HG03457 (cell line): ENCODE results near the gene IL21R.

Experiments used
- ATAC-seq: cut with Tn5 transposase; IDR thresholded peaks from one replicate; pipeline ENCODE4 v1.9.1; 2021; ENCODE audit warnings: moderate number of reproducible peaks; ENCODE audit not compliant: unreplicated experiment

IL21R gene

DNA sequence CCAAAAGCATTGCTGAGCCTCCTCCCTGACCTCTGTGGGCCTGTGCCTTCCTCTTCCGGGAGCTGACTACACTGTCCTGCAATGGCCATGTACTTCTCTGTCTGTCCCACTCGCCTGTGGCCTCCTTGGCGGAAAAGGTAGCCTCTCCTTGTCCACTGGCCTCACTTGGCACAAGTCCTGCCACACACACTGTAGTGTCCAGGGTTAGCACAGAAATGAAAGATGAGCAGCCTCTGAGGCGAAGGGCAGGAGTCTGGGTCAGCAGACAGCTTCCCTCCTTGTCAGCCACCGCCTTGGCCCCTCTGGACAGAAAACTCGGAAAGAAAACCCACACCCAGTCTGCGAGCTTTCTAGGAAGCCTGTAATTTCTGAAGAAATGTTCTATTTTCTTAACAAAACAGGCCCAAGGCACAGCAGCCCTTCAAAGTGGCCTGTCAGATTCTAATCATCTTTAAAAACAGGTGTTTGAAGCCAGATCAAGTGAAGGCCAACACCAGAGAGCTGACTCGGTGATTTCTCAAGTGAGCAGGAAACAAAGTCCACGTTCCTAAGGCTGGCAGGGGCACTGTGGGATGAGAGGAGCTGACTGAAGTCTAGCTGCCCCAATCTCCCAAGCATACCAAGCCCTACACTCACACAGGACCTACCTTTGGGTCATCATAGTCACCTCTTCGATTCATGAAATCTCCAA is 80.6 kb downstream of the IL21R start:
- no peak for ATAC-seq

DNA sequence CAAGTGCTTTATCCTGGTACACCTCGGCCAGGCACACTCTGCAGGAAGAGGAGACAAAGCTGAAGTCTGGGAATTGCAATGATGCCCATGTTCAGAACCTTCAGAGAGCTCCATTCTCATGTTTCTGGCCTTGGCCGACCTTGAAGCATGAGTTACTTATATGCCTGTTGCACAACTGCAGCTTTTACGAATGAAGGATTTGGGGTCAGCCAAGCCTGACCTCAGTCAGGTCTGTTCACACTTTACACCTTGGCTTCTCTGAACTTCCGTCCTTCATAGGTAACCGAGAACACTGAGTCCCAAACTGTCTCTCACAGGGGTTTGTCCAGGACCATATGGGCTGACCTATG is 81.1 kb downstream of the IL21R start:
- ATAC-seq, result no peak

DNA sequence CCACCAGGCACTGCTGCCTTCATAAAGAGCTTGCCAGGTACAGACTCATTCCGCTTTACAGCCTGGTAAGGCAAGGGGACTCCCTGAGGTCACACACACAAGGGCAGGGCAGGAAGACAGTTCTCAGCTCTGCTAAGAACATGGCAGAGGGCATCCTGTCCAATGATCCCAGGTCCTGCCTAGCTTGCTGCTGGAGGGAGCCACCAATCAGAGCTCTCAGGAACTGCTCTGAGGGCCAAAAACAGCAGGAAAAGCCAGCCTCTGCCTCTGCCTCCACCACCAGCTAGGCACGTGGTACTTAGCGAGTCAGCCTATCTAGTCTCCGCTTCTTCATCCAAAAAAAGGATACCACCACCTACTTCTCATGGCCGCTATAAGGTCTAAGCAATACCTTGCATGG is 81.7 kb downstream of the IL21R start:
- ATAC-seq, result no peak

DNA sequence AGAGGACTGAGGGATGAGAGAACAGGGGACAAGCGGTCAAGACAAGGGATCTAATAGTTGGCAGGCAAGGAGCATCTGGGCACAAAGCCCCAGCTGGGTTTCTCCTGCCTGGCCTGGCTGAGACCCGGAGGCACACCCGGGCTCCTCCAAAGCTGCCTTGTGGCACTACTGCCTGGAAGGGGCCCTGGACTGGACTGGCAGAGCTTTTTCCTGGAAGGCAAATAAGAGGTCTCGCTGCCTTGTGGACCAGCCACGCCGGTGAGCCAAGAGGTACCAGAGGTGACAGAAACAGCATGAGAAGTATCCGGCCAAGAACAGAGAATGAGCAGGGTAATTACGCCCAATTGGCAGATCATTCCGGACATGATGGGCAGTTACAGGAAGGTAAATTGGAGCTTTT is 83.2 kb downstream of the IL21R start:
- no peak for ATAC-seq

DNA sequence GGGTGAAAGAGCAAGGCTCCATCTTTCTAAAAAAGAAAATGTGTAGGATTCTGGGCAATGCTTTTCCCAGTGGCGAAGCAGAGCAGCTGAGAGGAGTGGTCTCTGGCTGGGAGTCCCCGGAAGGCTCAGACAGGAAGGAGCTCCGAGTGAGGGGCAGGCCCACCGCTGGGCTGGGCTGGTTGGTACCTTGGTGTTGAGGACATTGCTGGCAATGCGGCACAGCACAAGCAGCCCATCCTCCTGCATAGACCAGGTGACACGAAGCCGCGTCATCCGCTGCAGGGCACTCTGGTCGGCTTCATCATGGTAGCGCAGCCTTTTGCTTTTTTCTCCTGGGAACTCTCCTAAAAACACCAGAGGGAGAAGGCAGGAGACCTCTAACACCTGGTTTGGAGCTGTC is 83.8 kb downstream of the IL21R start:
- ATAC-seq, result no peak

DNA sequence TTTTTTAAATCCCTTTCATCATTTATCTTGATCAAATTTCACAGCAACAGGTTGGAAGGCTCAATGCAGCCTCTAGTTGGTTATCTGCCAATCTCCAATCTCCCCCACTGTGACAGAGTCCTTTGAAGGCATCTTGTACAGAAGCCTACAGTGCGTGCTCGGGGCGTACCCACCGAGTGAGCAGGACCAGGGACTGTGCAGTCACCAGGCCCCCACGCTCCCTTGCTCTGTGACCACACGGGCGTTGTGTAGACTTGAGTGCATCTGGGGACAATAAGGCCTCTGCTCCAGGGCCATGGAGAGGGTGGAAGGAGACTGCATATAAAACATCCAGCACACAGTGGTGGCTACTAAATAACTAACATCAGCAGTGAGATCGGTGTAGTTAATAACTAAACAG is 84.4 kb downstream of the IL21R start:
- ATAC-seq, result no peak

DNA sequence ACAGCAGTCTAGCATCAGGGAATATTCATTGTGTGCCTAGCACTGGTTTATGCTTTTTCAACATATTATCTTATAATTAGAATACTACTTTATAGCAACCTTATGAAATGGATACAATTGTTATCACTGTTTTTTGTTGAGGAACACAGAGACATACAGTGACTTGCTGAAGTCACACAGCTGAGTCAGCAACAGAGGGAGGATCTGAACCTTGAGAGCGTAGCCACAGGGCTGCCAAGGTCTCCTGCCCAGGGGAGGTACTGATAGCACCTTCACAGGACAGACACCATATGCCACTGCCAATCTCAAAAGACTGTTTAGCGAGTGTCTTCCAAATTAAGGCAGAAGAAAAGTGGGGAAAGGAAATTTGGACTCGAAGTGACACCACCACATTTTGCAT is 84.8 kb downstream of the IL21R start:
- ATAC-seq, result no peak

DNA sequence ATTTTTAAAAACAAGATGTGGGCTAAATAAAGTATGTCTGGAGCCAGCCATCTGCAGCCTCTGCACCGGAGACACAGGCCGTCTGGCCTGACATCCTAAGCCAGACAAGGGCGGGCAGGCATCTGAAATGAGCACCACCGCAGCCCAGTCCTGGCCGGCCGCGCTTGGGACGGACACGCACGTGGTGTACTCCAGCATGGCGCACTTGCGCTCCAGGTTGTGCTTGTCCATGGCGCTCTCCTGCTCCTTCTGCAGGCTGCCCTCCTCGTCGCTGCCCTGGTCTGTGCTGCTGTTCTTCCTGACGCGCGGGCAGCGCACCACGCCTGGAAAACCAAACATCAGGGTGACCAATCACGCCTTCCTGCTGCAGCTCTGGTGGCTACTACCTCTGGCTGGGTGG is 87.4 kb downstream of the IL21R start:
- ATAC-seq, result no peak

DNA sequence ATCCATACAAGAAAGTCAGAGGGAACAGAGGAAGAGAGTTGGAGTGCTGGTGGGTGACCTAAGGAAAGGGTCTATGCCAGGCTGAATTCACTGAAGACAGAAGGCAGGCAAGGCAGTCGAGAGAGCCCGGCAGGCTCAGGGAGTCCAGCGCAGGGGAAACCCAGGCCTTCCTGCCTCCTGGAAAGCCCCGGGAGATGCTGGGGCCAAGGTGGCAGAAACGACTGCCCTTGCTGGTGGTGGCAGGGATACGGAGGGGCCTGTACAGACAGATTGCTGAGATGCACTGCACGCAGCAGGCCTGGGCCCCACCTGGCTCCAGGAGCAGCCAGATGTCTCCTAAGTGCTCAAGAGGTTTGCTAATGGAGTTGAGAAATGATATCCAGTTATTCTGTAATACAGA is 87.9 kb downstream of the IL21R start:
- no peak for ATAC-seq

DNA sequence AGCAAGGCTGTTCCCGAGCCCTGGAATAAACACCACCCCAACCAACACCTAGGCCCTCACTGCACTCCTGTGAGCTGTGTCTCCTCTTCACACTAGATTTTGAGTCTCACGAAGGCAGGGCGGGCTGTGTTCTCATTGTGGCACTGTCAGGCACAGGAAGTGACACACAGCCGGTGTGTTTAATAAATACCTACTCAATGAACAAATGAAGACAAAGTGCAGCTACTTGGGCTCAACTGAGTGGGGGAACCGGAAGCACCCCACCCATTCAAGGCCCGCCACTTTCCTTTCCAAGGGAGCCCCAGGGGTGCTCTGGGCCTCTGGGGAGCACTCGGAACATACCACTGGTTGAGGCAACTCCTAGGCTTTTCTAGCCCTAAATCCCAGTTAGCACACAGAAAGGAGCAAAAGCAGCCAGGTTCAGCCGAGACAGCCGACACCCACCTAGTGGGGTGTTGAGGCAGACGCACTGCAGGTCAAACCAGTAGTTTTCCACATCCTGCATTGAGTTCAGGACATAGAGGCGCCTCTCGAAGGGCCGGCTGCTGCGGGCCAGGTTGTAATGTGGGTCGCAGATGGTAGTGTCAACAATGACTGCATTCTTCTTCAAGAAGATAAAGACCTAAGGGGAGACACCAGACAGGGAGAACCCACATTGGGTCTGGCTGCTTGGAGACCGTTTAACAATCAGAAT is 90.1 kb downstream of the IL21R start:
- no peak for ATAC-seq

DNA sequence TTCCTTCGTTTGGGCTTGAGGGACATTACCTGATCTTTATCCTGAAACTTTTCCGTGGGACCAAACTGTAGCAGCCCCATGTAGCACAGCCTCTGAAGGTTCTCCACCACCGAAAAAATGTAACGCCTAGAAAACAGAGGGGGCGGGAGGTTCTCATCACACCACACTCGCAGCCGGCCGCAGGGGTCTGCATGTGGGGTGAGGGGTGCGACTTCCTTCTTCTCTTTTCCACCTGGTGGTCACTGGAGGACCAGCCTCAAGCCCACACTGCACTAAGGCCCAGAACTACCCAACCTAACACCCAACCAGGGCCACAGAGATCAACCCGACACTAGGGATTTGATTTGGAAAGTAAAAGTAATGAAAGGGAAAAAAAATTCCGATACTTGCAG is 90.6 kb downstream of the IL21R start:
- ATAC-seq, result no peak

DNA sequence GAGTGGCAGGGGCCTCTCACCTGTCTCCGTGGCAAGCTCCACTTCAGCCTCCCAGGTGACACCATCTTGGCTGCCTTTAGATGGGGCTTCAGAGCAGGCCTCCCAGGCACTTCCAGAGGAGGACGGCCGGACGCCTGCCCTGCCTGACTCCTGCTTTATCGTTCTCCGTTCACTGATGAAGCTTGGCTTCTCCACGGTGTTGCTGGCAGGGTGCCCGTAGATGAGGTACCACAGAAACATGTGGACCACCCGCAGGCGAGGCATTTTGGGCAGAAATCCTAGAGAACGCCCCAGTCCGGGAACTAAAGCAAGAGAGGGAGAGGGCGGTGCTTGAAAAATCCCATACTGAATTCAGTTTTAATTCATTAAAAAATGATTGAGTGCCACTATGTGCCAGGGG is 93.2 kb downstream of the IL21R start:
- ATAC-seq, result no peak

DNA sequence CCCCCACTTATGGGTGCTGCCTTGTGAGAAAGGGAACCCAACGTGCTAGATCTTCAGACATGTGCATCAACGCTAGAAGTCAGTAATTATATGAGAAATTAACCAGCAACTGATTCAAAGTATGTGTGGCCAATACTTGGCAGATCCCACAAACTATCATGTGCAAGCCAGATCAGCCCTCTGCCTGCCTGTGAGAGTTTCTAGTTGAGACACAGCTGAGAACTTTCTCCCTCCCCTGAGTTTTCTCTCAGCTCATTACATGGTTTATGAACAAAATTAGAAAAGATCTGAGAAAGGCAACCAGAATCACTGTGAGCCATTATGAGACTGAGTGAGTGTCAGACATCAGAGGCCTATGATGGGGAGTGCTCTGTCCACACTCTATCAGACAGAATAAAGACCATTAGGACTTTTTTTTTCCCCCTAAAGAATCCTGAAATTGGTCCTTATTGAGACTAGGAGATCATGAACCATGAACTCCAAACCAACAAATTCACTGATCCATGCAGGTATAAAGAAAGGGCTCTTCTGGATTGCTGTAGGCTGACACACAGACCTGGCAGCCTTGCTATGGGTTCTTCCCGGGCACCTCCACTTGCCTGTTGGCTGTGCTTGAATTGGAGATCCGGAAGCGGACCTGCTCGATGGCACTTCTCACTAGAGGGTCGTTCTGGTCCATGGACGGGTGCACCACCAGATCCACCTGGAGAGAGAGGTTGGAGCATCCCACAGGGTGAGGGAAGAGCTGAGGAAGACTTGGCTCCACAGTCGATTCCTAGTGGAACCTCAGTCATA is 96.3 kb downstream of the IL21R start:
- no peak for ATAC-seq

DNA sequence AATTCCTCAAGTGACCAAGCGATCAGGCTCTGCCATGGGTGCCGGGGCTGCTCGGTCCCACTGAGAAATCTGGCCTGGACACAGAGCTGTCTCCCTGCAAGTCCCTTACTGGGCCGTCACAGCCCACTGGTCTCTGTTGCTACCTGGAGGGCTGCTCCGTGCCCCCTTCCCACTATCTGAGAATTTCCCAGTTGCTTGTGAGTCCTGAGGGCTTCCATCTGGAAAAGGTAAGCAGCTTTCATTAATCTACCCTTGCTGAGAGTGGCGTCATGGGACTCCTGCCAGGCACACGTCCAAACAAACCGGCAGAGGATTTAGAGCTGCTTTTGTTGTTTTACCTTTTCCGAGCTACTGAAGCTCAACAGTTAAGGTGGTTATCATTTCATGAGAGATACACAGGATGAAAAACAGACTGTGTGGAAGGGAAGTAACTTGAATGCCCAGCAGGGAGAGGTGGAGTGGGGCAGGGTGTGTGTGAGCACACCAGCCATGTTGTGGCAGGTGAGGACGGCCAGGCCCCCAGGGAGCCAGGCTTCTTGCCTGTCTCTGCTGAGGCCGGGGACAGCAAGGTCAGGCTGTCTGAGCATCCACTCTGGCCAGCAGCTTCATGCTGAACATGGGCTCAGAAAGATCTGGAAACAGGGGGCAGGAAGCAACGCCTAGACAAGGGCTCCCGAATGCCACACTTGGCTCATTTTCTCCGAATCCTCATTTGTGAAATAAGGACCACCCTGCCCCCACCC is 97.1 kb downstream of the IL21R start:
- no peak for ATAC-seq

DNA sequence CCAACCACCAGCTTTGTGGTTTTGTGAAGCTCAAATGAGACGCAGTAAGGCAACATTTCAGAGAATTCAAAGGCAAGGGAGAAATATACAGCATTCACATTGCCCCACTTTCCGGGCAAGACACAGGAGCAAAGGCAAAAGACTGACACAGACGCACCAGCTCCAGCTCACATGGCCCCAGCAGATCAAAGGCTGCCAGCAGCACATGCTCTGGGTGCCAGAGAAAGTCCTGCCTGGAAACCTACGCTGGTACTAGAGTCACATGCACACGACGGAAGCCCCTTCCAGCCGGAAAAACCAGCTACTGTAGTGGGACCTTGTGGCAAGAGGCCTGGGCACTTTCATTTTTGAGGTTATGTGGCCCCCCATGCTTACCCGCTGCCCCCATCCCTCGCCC is 97.7 kb downstream of the IL21R start:
- ATAC-seq, result no peak

DNA sequence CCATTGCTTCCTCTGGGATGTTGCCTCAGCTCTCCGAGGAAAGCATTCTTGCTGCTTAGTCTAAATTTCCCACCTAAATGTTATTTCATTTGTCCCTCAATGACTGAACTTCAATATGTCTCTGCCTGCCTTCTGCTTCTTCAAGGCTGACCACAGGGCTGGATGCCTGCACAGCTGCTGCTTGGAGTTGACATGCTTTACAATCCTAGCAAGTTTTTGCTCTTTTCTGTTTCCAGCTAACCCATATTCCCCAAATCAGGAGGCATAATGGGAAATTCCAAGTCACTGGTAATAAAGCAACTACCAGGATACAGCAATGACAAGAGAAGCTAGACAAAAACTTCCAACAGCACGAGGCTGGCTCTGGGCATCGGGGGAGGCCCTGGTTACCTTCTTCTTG is 98.8 kb downstream of the IL21R start:
- ATAC-seq, result no peak
